ENCODE measurements around the gene CHMP3. TPM values are rescaled to one million over a fixed set of nuclear protein-coding genes. Genes with fewer than 3 reads are reported as not detected.

Gene CHMP3
- total RNA-seq, 2 experiments from 2014 or later, result 8.5 to 27.2 TPM

DNA sequence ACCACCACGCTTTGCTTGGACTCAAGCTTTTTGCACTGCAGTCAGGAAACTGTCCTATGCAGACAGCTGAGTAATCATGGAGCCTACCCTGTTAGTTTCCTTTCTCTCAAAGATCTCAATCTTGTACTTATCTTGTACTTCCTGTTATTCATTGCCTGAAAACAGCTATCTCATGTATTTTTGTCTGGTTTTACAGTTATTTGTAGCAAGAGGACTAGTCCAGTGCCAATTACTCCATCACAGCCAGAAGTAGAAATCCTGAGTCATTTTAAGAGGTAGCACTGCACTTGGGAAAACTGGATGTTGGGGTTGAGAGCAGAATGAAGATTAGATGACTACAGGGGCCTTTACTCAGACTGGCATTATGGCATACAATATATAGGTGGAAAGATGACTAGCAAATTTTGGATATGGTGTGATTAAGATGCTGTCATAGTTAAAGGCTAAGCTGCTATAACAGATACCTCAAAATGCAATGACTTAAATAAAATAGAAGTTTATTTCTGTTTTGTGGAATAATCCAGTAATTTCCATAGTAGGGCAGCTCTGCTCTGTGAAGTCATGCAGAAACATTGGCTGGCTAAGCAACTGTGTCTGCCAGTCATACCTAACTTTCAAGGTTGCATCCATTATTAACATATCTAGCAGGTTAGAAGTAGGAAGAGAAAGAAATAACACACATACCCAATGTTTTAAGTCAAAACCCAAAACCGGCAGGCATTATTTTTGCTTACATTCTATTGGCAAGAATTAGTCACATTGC lies 21.1 kb upstream of the CHMP3 start:
- H3K9me2 ChIP-seq (ENCODE audit: insufficient read depth, low read length), result no peaks in the 10 kb centered on the region
- no peaks in the 10 kb centered on the region for H3K4me1 ChIP-seq (ENCODE audit: insufficient read depth, low read length, poor library complexity, severe bottlenecking)
- no peak overlapping the region for H3K4me2 ChIP-seq (ENCODE audit: low read length)
- DNase-seq (ENCODE audit: low spot score), result no peak
- H3K27ac ChIP-seq (ENCODE audit: low read depth, low read length, poor library complexity, severe bottlenecking), result no peak overlapping the region
- H3K79me2 ChIP-seq (ENCODE audit: insufficient read depth, low read depth, low read length), result no peaks in the 10 kb centered on the region
- BruUV-seq (replicated peaks), result no TSS peak
- TF ChIP-seq EZH2phosphoT487 (IDR thresholded peaks at IDR 0.05; ENCODE audit: borderline replicate concordance, low read depth, low read length), result no peak
- TF ChIP-seq, protein P1, sequence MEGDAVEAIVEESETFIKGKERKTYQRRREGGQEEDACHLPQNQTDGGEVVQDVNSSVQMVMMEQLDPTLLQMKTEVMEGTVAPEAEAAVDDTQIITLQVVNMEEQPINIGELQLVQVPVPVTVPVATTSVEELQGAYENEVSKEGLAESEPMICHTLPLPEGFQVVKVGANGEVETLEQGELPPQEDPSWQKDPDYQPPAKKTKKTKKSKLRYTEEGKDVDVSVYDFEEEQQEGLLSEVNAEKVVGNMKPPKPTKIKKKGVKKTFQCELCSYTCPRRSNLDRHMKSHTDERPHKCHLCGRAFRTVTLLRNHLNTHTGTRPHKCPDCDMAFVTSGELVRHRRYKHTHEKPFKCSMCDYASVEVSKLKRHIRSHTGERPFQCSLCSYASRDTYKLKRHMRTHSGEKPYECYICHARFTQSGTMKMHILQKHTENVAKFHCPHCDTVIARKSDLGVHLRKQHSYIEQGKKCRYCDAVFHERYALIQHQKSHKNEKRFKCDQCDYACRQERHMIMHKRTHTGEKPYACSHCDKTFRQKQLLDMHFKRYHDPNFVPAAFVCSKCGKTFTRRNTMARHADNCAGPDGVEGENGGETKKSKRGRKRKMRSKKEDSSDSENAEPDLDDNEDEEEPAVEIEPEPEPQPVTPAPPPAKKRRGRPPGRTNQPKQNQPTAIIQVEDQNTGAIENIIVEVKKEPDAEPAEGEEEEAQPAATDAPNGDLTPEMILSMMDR (conservative IDR thresholded peaks at IDR 0.05; ENCODE audit: low read length), result no peak
- no peaks in the 10 kb centered on the region for H4K20me1 ChIP-seq (ENCODE audit: insufficient read depth, low read length)
- intact Hi-C loops (cut with micrococcal nuclease; ENCODE audit: unreplicated experiment), result loop anchor here (10.0 kb wide), 1 partner anchor 60 kb away; no protein-coding TSS in a partner anchor
- CTCF ChIA-PET (ENCODE audit: unreplicated experiment), result no interaction called here
- POLR2A ChIA-PET, result no interaction called here
- H3K9me3 ChIP-seq (ENCODE audit: low read length), result no peaks in the 10 kb centered on the region
- peak overlapping the region; percentile 34; the same call in 1 of the 2 replicates for H2AFZ ChIP-seq (ENCODE audit: low read length)
- no peaks in the 10 kb centered on the region for H3K36me3 ChIP-seq (ENCODE audit: insufficient read depth, low read length)
- H3K4me3 ChIP-seq (ENCODE audit: low read depth, low read length, poor library complexity, severe bottlenecking), result no peak overlapping the region

DNA sequence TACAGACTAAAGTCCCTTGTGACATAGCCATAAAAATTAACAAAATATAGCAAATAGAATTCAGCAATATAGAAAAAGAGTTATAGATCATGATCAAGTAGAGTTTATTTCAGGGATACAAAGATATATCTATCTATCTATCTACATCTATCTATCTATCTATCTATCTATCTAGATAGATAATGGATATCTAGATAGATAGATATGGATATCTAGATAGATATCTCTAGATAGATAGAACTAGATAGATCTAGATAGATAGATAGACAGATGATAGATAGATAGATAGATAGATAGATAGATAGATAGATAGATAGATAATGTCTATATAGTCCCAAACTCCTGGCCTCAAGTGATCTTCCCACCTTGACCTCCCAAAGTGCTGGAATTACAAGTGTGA lies 17.3 kb upstream of the CHMP3 start:
- Histone ChIP-seq H3K4me1 (ENCODE audit: insufficient read depth, low read length, poor library complexity, severe bottlenecking) (no peaks in the 10 kb centered on the region), H2AFZ (ENCODE audit: low read length) (no peak overlapping the region), H3K9me3 (ENCODE audit: low read length) (no peaks in the 10 kb centered on the region), H3K79me2 (ENCODE audit: insufficient read depth, low read depth, low read length) (no peaks in the 10 kb centered on the region), H3K4me2 (ENCODE audit: low read length) (no peak overlapping the region), H3K27ac (ENCODE audit: low read depth, low read length, poor library complexity, severe bottlenecking) (no peak overlapping the region), H3K4me3 (ENCODE audit: low read depth, low read length, poor library complexity, severe bottlenecking) (no peak overlapping the region), H4K20me1 (ENCODE audit: insufficient read depth, low read length) (no peaks in the 10 kb centered on the region), H3K9me2 (ENCODE audit: insufficient read depth, low read length) (no peaks in the 10 kb centered on the region), H3K36me3 (ENCODE audit: insufficient read depth, low read length) (no peaks in the 10 kb centered on the region)
- no TSS peak for BruUV-seq (replicated peaks)
- intact Hi-C loops (cut with micrococcal nuclease; ENCODE audit: unreplicated experiment), result loop anchor here (10.0 kb wide), 1 partner anchor 56 kb away; no protein-coding TSS in a partner anchor
- CTCF ChIA-PET (ENCODE audit: unreplicated experiment), result no interaction called here
- no peak for TF ChIP-seq EZH2phosphoT487 (IDR thresholded peaks at IDR 0.05; ENCODE audit: borderline replicate concordance, low read depth, low read length)
- TF ChIP-seq, protein P1 (conservative IDR thresholded peaks at IDR 0.05; ENCODE audit: low read length), result no peak
- POLR2A ChIA-PET, result interaction anchor here (0.6 kb wide), 1 partner anchor 512 kb away, joined by 3 read pairs; no protein-coding TSS in a partner anchor
- DNase-seq (ENCODE audit: low spot score), result no peak

DNA sequence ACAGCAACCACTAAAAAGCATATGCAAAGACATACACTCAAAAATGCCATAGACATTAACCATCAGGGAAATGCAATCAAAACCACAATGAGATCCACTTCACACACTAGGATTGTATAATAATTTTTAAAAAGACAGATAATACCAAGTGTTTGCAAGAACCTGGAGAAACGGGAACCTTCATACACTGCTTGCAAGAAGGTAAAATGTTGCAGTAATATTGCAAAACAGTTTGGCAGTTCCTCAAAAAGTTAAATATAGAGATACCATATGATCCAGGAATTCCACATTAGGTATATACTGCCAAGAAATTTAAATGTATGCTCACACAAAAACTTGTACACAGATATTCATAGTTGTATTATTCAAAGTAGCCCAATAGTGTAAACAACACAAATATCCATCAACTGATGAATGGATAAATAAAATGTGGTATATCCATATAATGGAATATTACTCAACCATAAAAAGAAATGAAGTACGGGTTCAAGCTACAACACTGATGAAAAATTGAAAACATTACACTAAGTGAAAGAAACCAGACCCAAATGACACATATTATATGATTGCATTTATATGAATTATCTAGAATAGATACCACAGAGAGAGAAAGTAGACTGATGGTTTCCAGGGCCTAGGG lies 14.7 kb upstream of the CHMP3 start:
- H3K9me3 ChIP-seq (ENCODE audit: low read length), result no peaks in the 10 kb centered on the region
- BruUV-seq (replicated peaks), result no TSS peak
- no peak overlapping the region for H3K27ac ChIP-seq (ENCODE audit: low read depth, low read length, poor library complexity, severe bottlenecking)
- DNase-seq (ENCODE audit: low spot score), result no peak
- H3K79me2 ChIP-seq (ENCODE audit: insufficient read depth, low read depth, low read length), result no peaks in the 10 kb centered on the region
- no peaks in the 10 kb centered on the region for H3K9me2 ChIP-seq (ENCODE audit: insufficient read depth, low read length)
- intact Hi-C loops (cut with micrococcal nuclease; ENCODE audit: unreplicated experiment), result no loop called here
- no peaks in the 10 kb centered on the region for H3K4me1 ChIP-seq (ENCODE audit: insufficient read depth, low read length, poor library complexity, severe bottlenecking)
- TF ChIP-seq EZH2phosphoT487 (IDR thresholded peaks at IDR 0.05; ENCODE audit: borderline replicate concordance, low read depth, low read length), result no peak
- TF ChIP-seq, protein P1 (conservative IDR thresholded peaks at IDR 0.05; ENCODE audit: low read length), result no peak
- no peak overlapping the region for H2AFZ ChIP-seq (ENCODE audit: low read length)
- H4K20me1 ChIP-seq (ENCODE audit: insufficient read depth, low read length), result no peaks in the 10 kb centered on the region
- H3K4me3 ChIP-seq (ENCODE audit: low read depth, low read length, poor library complexity, severe bottlenecking), result no peak overlapping the region
- no peaks in the 10 kb centered on the region for H3K36me3 ChIP-seq (ENCODE audit: insufficient read depth, low read length)
- CTCF ChIA-PET (ENCODE audit: unreplicated experiment), result no interaction called here
- POLR2A ChIA-PET, result no interaction called here
- H3K4me2 ChIP-seq (ENCODE audit: low read length), result no peak overlapping the region

Data from OCI-LY7 (cell line).